HG03064 (cell line): Measurements from ENCODE around the gene HS3ST3B1.

ENCODE experiments used
- ATAC-seq: cut with Tn5 transposase; IDR thresholded peaks from one replicate; pipeline ENCODE4 v1.9.1; 2021; ENCODE audit warnings: low read depth; ENCODE audit not compliant: unreplicated experiment

Gene HS3ST3B1

GRCh38 chr17:14398766-14399165, 97.9 kb downstream of the HS3ST3B1 start:
- ATAC-seq = no peak
